GM18868 (cell line): ENCODE results near the gene UBE3C.
"Not testable (repeated sequence)": the region's sequence is repeated elsewhere in the genome, so short reads cannot be mapped to it uniquely, and the experiment has no call there.

Source experiments
- ATAC-seq: cut with Tn5 transposase; IDR thresholded peaks from one replicate; pipeline ENCODE4 v1.9.1; 2021; ENCODE audit warnings: mild to moderate bottlenecking, moderate library complexity; ENCODE audit not compliant: unreplicated experiment

The UBE3C gene

GRCh38 chr7:157270060-157270444, 131.3 kb downstream of the UBE3C start:
- no peak for ATAC-seq

- ATAC-seq: no peak
Measured at GRCh38 chr7:157271315-157271990, 132.7 kb downstream of the UBE3C start.

- ATAC-seq: peak; percentile 59
Measured at GRCh38 chr7:157271991-157272324, 133.2 kb downstream of the UBE3C start.

GRCh38 chr7:157272351-157273207, 133.9 kb downstream of the UBE3C start:
- ATAC-seq: no peak

- peak; percentile 76 for ATAC-seq
Measured at GRCh38 chr7:157273208-157274093, 134.7 kb downstream of the UBE3C start.

GRCh38 chr7:157274094-157274634, 135.4 kb downstream of the UBE3C start:
- not testable (repeated sequence) for ATAC-seq

- ATAC-seq: no peak
Measured at GRCh38 chr7:157274991-157275427, 136.3 kb downstream of the UBE3C start.

GRCh38 chr7:157276091-157276561, 137.4 kb downstream of the UBE3C start:
- no peak for ATAC-seq

GRCh38 chr7:157276731-157277562, 138.2 kb downstream of the UBE3C start:
- no peak for ATAC-seq

- ATAC-seq: not testable (repeated sequence)
Measured at GRCh38 chr7:157277568-157277967, 138.8 kb downstream of the UBE3C start.

- no peak for ATAC-seq
Measured at GRCh38 chr7:157278167-157278790, 139.6 kb downstream of the UBE3C start.

- ATAC-seq: no peak
Measured at GRCh38 chr7:157278791-157279724, 140.3 kb downstream of the UBE3C start.

GRCh38 chr7:157279741-157280215, 141.1 kb downstream of the UBE3C start:
- ATAC-seq: no peak

- no peak for ATAC-seq
Measured at GRCh38 chr7:157280216-157280841, 141.6 kb downstream of the UBE3C start.

GRCh38 chr7:157281221-157281998, 142.7 kb downstream of the UBE3C start:
- no peak for ATAC-seq

GRCh38 chr7:157282141-157282801, 143.5 kb downstream of the UBE3C start:
- ATAC-seq: no peak
